COR-L47 (cell line): Measurements from ENCODE around the gene GPHN.

ENCODE experiments used
- DNase-seq: peaks from one replicate; lab custom pipeline; 2025; lab: John Stamatoyannopoulos, UW

Gene GPHN

DNA sequence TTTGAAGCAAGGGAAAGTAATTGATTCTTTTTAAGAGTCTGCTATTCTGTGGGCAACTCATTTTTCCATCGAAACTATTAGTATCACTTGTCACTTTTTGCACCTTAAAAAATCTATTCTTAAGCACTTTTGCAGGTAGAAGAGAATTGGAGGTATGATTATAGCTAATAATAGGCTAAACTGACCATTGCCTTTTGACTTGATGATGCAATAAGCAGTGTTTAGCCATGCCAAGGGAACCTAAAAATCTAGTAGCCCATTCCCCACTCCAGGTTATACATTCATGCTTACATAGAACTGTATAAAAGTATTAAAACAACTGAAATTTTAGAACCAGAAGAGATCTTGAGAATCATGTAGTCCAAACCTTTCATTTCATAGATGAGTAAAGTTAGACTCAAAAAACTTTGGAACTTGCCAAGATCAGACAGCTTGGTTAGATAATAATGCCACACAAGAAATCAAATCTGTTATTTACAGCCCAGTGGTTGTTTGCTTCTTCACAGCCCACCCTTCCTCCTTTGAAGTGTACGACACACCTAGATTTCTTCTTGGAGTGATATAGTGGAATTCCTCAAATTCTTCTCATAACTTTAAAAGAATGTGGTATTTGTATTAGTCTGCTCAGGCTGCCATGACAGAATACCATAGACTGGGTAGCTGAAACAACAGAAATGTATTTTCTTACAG is 659.6 kb downstream of the GPHN start:
- no peak for DNase-seq

GRCh38 chr14:67168110-67168441 is 660.1 kb downstream of the GPHN start:
- no peak for DNase-seq

DNA sequence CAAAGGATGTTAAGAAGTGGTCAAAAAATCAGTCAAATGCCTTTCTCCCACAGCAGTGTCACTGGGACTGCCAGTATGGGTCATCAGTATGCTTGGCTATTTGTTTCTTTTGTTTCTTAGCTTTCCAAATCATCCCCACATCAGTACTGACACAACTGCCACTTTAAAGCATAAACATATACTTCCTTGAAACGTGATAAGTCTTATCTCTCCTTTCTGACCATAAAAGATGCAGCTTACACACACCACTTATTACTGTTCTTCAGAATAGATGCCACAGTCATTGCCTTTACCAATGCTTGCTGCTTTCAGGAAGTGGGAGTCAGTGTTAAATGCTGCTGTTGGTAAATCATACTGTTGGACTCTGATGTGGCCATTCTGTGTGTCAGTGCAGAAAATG is 662.7 kb downstream of the GPHN start:
- DNase-seq: no peak

DNA sequence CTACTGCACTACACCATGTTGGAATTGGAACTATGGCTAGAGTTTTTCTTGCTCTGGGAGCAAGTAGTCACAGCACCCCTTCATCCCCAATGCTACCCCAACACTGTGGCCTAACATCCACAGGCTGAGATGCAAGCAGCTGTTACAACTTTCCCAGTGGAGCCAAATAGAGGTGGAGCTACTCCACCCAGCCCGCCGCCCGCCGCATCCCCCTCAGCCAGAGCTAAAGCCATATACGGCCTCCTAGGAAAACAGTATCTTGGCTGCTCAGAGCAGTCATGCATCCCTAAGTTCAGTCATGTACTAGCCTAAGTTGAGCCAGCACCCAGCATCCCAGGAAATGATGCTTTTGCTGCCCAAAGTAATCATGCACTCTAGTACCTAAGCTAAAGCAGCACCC is 664.1 kb downstream of the GPHN start:
- DNase-seq: no peak

GRCh38 chr14:67172520-67172919 is 664.6 kb downstream of the GPHN start:
- DNase-seq: no peak

GRCh38 chr14:67173719-67174118 is 665.8 kb downstream of the GPHN start:
- DNase-seq: no peak

DNA sequence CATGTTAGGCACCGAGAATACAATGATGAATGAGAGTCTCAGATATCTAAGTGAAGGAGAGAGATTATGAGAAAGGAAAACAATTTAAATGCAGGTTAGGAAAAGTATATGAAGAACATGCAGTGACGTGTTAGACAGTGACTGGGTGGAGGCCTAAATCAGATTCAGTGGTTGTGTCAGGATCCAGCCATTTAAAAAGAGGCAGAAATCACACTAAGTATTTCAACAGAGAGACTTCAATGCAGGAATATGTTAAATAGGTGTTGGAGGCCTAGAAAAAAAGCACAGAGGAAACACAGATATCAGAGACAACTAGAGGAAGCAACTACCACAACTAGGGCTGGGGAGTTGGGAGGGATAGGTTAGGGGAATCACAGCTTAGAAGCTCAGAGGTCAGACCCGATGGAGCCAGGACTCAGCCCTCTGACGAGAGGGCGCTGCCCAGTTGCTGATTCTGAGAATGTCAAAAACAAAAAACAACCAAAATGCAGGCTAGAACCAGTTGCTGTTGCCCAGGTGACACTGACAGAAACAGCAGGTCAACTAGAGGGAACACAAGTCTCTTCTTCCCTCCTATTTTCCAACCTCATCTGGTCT is 678.3 kb downstream of the GPHN start:
- no peak for DNase-seq

GRCh38 chr14:67186789-67187584 is 679.0 kb downstream of the GPHN start:
- DNase-seq: no peak

DNA sequence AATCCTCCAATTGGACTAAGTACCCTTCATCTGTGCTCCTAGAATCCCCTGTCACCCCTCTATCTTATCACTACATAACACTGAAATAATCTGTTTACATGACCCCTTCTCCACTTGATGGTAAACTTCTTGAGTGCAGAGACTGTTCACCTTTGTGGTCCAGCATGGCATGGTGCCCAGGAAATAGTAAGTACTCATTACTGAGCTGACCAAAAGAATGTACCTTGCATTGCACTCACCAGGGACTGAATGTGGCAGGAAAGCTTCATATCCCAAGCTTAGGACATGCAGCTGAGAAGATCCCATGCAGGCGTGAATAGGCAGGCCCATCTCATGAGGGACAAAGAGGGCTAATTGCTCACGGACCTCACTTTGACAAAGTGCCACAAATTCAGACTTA is 679.9 kb downstream of the GPHN start:
- DNase-seq: no peak

- no peak for DNase-seq
Measured at GRCh38 chr14:67188326-67188725, 680.4 kb downstream of the GPHN start.

- no peak for DNase-seq
Measured at GRCh38 chr14:67191768-67192290, 683.9 kb downstream of the GPHN start.

DNA sequence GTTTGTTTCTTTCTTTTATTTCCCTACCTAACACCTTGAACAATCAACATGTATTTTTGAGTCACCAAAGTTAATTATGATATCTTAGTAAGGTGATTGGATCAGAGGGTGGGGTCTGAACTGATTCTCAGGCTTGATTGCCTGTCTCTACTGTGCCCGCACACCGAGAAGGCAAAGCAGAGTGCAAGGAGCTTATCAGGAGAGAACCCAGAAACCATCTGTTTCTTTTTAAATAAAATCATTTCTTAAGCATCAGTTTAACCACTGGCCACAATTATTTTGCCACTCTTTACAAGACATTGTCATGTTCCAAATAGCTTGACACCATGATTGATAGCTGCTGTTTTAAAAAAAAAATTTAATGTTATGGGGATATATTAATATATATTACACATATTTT is 684.4 kb downstream of the GPHN start:
- DNase-seq: no peak

DNA sequence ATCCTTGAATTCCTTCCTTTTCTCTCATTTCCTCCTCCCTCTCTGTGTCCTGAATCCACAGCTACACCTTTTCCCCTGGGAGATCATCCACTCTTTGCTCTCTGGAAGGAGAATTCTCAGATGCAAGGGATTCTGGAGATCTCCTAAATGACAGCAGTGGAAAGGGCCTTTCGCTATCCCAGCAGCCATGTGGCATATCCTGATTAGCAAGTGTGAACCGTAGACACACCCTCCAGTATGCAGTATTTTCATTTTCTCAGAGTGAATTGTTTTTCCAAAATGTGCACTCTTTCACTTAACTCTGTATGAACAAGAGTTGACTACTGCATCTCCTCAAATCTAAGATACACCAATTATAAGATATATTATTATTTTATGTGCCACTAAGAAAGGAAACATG is 687.3 kb downstream of the GPHN start:
- no peak for DNase-seq

GRCh38 chr14:67199016-67199415 is 691.1 kb downstream of the GPHN start:
- no peak for DNase-seq

GRCh38 chr14:67207810-67208209 is 699.9 kb downstream of the GPHN start:
- DNase-seq: no peak

DNA sequence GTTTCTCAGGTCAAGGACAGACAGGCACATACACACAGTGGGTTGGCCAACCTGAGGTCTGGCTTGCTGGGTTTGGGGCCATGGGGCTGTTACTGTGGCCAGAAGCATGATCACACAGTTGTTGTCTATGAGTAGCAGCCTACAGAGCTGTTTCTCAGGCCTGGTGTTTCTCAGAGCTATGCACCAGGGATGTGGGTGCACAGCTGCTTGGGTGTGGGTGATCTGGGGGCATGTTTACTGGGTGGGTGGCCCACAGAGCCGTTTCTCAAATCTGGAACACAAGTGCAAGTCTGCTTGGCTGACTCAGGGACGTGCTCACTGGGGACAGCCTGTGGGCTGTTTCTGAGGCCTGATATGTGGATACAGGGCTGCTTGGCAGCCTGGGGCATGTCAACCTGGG is 710.2 kb downstream of the GPHN start:
- DNase-seq: no peak

DNA sequence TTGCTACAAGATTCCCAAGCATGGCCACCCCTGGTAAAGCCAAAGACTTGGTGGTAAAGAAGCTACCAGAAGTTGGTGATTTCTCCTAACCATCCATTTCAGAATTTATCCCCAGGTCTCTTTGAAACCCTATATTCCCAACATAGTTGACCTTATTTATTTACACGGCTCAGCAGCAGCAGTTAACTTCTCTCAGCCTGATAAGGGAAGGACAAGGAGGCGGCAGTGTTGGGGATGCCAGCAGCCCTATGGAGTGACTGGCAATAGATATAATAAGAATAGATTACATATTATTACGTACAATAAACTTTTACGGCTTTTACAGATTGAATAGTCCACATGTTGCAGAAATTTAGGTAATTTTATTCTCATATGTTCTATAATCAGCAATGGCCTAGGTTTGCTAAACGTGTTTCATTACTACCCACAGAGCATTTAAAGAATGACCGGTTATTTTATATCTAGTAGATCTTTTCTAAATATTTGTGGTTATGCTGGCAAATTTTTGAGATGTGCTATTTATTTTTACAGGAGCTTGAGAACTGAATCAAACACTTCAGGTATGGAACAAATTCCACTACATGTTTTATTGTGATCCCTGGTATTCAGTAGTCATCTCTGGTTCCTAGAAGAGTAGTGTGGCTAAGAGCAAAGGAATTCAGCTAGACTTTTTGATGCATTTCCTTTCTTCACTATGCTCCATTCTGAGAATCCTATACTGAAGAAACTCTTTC is 713.5 kb downstream of the GPHN start:
- no peak for DNase-seq

DNA sequence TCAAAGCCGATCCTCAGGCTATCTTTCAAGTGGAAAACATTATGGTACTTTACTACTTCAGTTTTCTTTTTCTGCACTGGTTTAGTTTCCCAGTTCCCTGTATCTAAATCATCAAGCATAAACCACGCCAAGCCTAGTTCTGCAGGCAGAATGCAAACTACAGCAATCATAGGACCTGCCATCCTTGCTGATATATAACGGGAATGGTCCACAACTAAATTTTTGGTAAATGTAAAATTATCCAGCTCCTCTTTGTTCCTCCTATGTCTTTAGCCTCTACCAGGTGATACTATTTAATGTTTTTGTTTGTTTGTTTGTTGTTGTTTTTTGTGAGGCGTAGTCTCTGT is 714.0 kb downstream of the GPHN start:
- no peak for DNase-seq

DNA sequence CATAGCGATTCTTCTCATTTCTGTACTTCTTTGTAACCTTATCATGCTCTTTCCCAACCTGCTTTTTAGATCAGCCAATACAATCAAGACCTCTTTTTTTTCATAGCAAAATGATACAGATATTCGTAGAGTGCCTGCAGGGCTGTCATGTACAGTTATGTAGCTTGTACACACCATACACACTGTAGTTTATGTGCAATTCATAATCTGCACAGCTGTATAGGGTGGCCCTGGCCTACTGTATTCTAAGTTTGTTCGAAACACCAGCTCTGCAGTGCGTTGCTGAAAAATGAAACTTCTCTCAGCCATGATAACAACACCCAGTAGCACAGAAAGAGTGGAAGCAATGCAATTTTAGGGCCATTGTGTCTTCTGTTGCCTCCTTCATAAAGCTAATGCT is 717.6 kb downstream of the GPHN start:
- no peak for DNase-seq

GRCh38 chr14:67228325-67228984 is 720.5 kb downstream of the GPHN start:
- DNase-seq: no peak
